H9 (cell line): ENCODE results near the gene BICD2. TPM values are rescaled to one million over a fixed set of nuclear protein-coding genes. Genes with fewer than 3 reads are reported as not detected.

Source experiments
- DNase-seq: peaks from one replicate; pipeline ENCODE4 v3.0.0-alpha.2; 2017
- H2AFZ ChIP-seq: one replicate; pipeline ENCODE4 v1.6.1; 2013; ENCODE audit warnings: mild to moderate bottlenecking, low read length, control low read depth, moderate library complexity
- H2AK5ac ChIP-seq: 2 replicates; pipeline ENCODE4 v1.6.1; 2013; ENCODE audit warnings: low read length, control low read depth, mixed read lengths; ENCODE audit not compliant: insufficient read length
- H2BK120ac ChIP-seq: one replicate; pipeline ENCODE4 v1.6.1; 2013; ENCODE audit warnings: low read depth, mild to moderate bottlenecking, low read length, control low read depth, inconsistent platforms; ENCODE audit not compliant: poor library complexity, severe bottlenecking
- H2BK12ac ChIP-seq: 2 replicates; pipeline ENCODE4 v1.6.1; 2013; ENCODE audit warnings: low read length, control low read depth, mixed read lengths, low read depth; ENCODE audit not compliant: insufficient read length
- H2BK15ac ChIP-seq: 2 replicates; pipeline ENCODE4 v1.6.1; 2013; ENCODE audit warnings: low read depth, low read length, control low read depth
- H2BK20ac ChIP-seq: one replicate; pipeline ENCODE4 v1.6.1; 2013; ENCODE audit warnings: low read depth, mild to moderate bottlenecking, low read length, control low read depth, inconsistent platforms; ENCODE audit not compliant: poor library complexity, severe bottlenecking
- H2BK5ac ChIP-seq: 2 replicates; pipeline ENCODE4 v1.6.1; 2013; ENCODE audit warnings: low read length, control low read depth, mixed read lengths; ENCODE audit not compliant: insufficient read length
- H3K14ac ChIP-seq: 2 replicates; pipeline ENCODE4 v1.6.1; 2013; ENCODE audit warnings: low read length, control low read depth; ENCODE audit not compliant: insufficient read depth
- H3K18ac ChIP-seq: 2 replicates; pipeline ENCODE4 v1.6.1; 2013; ENCODE audit warnings: low read depth, mild to moderate bottlenecking, mixed read lengths, low read length, control low read depth; ENCODE audit not compliant: insufficient read length
- H3K23ac ChIP-seq: 2 replicates; pipeline ENCODE4 v1.6.1; 2013; ENCODE audit warnings: low read length, control low read depth, mixed read lengths, low read depth; ENCODE audit not compliant: insufficient read length
- H3K23me2 ChIP-seq: 2 replicates; pipeline ENCODE4 v1.6.1; 2013; ENCODE audit warnings: low read depth, mild to moderate bottlenecking, mixed read lengths, low read length, control low read depth; ENCODE audit not compliant: insufficient read length, poor library complexity, severe bottlenecking
- H3K27ac ChIP-seq: 2 replicates; pipeline ENCODE4 v1.5.1; 2013; ENCODE audit warnings: low read length, control low read depth, mixed read lengths, low read depth; ENCODE audit not compliant: insufficient read length
- H3K27me3 ChIP-seq: 2 replicates; pipeline ENCODE4 v1.6.1; 2013; ENCODE audit warnings: low read length, control low read depth, inconsistent platforms; ENCODE audit not compliant: insufficient read depth
- H3K4ac ChIP-seq: 2 replicates; pipeline ENCODE4 v1.6.1; 2013; ENCODE audit warnings: low read depth, mild to moderate bottlenecking, control low read depth, inconsistent platforms, low read length, moderate library complexity
- H3K4me1 ChIP-seq: 2 replicates; pipeline ENCODE4 v1.6.1; 2013; ENCODE audit warnings: low read length, control low read depth, inconsistent platforms; ENCODE audit not compliant: insufficient read depth
- H3K4me2 ChIP-seq: 2 replicates; pipeline ENCODE4 v1.6.1; 2013; ENCODE audit warnings: low read length, control low read depth, mixed read lengths; ENCODE audit not compliant: insufficient read length, insufficient read depth
- H3K56ac ChIP-seq: 2 replicates; pipeline ENCODE4 v1.6.1; 2013; ENCODE audit warnings: low read depth, mild to moderate bottlenecking, mixed read lengths, low read length, control low read depth; ENCODE audit not compliant: insufficient read length
- H3K79me1 ChIP-seq: 2 replicates; pipeline ENCODE4 v1.6.1; 2013; ENCODE audit warnings: low read depth, mild to moderate bottlenecking, moderate library complexity, low read length, control low read depth, inconsistent platforms; ENCODE audit not compliant: insufficient read depth, poor library complexity, severe bottlenecking
- H3K79me2 ChIP-seq: 2 replicates; pipeline ENCODE4 v1.6.1; 2013; ENCODE audit warnings: low read length, control low read depth, inconsistent platforms; ENCODE audit not compliant: insufficient read depth
- H3K9ac ChIP-seq: 2 replicates; pipeline ENCODE4 v1.6.1; 2013; ENCODE audit warnings: low read length, control low read depth, mixed read lengths; ENCODE audit not compliant: insufficient read length; ENCODE audit errors: extremely low read depth
- H3K9me3 ChIP-seq: one replicate; pipeline ENCODE4 v1.6.1; 2013; ENCODE audit warnings: low read depth, low read length, inconsistent platforms; ENCODE audit not compliant: control insufficient read depth
- H3T11ph ChIP-seq: one replicate; pipeline ENCODE4 v1.6.1; 2013; ENCODE audit warnings: mild to moderate bottlenecking, low read length, control low read depth, inconsistent platforms
- H4K20me1 ChIP-seq: one replicate; pipeline ENCODE4 v1.6.1; 2013; ENCODE audit not compliant: control insufficient read depth, insufficient read length, insufficient read depth
- H4K5ac ChIP-seq: 2 replicates; pipeline ENCODE4 v1.6.1; 2013; ENCODE audit warnings: low read depth, mild to moderate bottlenecking, mixed read lengths, low read length, control low read depth; ENCODE audit not compliant: insufficient read length
- H4K8ac ChIP-seq: replicated peaks from 2 replicates; pipeline ENCODE4 v1.6.1; 2013; ENCODE audit warnings: low read length, control low read depth, mixed read lengths, low read depth; ENCODE audit not compliant: insufficient read length
- H4K91ac ChIP-seq: 2 replicates; pipeline ENCODE4 v1.6.1; 2013; ENCODE audit warnings: low read depth, mild to moderate bottlenecking, moderate library complexity, mixed read lengths, low read length, control low read depth; ENCODE audit not compliant: insufficient read length
- H3K27ac Mint-ChIP-seq, 3 experiments: 2 replicates in 2 of 3; 3 replicates in 1 of 3; pipeline ENCODE4 v1.8.0; 2020 to 2021; ENCODE audit warnings: mixed read lengths in 3 of 3, mild to moderate bottlenecking in 1 of 3, moderate library complexity in 1 of 3
- H3K27me3 Mint-ChIP-seq: 2 replicates; pipeline ENCODE4 v1.8.0; 2021; ENCODE audit warnings: low read depth, mild to moderate bottlenecking, moderate library complexity, mixed read lengths
- H3K36me3 Mint-ChIP-seq, 3 experiments: 2 replicates in 2 of 3; 3 replicates in 1 of 3; pipeline ENCODE4 v1.8.0; 2020 to 2021; ENCODE audit warnings: low read depth in 3 of 3, mixed read lengths in 3 of 3; ENCODE audit not compliant: insufficient read depth in 1 of 3
- H3K4me1 Mint-ChIP-seq, 2 experiments: 2 replicates each; pipeline ENCODE4 v1.8.0; 2020; ENCODE audit warnings: mixed read lengths in 2 of 2
- H3K4me3 Mint-ChIP-seq, 2 experiments: 2 replicates in 1 of 2; 3 replicates in 1 of 2; pipeline ENCODE4 v1.8.0; 2020 to 2021; ENCODE audit warnings: mild to moderate bottlenecking in 2 of 2, mixed read lengths in 2 of 2, moderate library complexity in 1 of 2
- H3K9me3 Mint-ChIP-seq, 2 experiments: 2 replicates in 1 of 2; 3 replicates in 1 of 2; pipeline ENCODE4 v1.8.0; 2020; ENCODE audit warnings: mild to moderate bottlenecking in 2 of 2, mixed read lengths in 2 of 2, moderate library complexity in 1 of 2
- CTCF ChIP-seq: fragments of 200-600 bp; sonication (generic); conservative IDR thresholded peaks from 3 replicates; pipeline ENCODE4 v1.8.0; 2021; ENCODE audit warnings: antibody characterized with exemption, mild to moderate bottlenecking
- WGBS: extraction: QIAGEN DNeasy Blood & Tissue Kit; methylation state at CpG from one replicate; pipeline ENCODE4 v1.1.7; 2013; ENCODE audit warnings: missing lambda C conversion rate, low lambda C conversion rate, mixed read lengths; ENCODE audit not compliant: insufficient read length; ENCODE audit errors: extremely low coverage; 5-methylcytosine and 5-hydroxymethylcytosine counted together
- total RNA-seq: library from RNA; stranded (reverse); gene quantifications from 2 replicates; pipeline ENCODE4 v1.2.1, GENCODE V29; 2021

BICD2 gene
- total RNA-seq, 1 experiment from 2014 or later: 22.3 TPM

- Mint-ChIP-seq H3K4me3 (peak overlapping the region in 1 of 2 experiments; percentile 28; a peak in 1 of 5 replicates), H3K9me3 (no peaks in the 10 kb centered on the region), H3K4me1 (no peaks in the 10 kb centered on the region), H3K27ac (peak overlapping the region in 1 of 3 experiments; percentile 65; a peak in 1 of 7 replicates), H3K36me3 (peaks cover 19 to 65% (median 57%) of the 10 kb centered on the region in 3 experiments; a peak in 6 of 7 replicates), H3K27me3 (no peaks in the 10 kb centered on the region)
- Histone ChIP-seq H3T11ph (no peak overlapping the region), H2BK15ac (no peak overlapping the region), H3K27me3 (no peaks in the 10 kb centered on the region), H3K4me1 (no peaks in the 10 kb centered on the region), H4K91ac (no peak overlapping the region), H3K56ac (no peak overlapping the region), H4K8ac (no peak overlapping the region), H4K5ac (no peak overlapping the region), H3K4ac (no peak overlapping the region), H2AFZ (no peak overlapping the region), H3K79me2 (no peaks in the 10 kb centered on the region), H2BK20ac (no peak overlapping the region), H3K23ac (no peak overlapping the region), H2BK120ac (no peak overlapping the region), H3K23me2 (no peaks in the 10 kb centered on the region), H3K18ac (no peak overlapping the region), H2BK12ac (no peak overlapping the region), H2BK5ac (no peak overlapping the region), H3K9ac (no peak overlapping the region), H3K4me2 (no peak overlapping the region), H3K27ac (no peak overlapping the region), H3K14ac (no peak overlapping the region), H2AK5ac (no peak overlapping the region), H4K20me1 (peaks cover 3% of the 10 kb centered on the region), H3K9me3 (no peaks in the 10 kb centered on the region), H3K79me1 (no peaks in the 10 kb centered on the region)
- DNase-seq: no peak
- no peak for TF ChIP-seq CTCF
- no CpG with 5 or more reads among the region's 24 CpGs for WGBS
Observed at GRCh38 chr9:92720209-92720765, 44.3 kb downstream of the BICD2 start.
